GM18520 (cell line): Measurements from ENCODE around the gene ZEB2.

Experiments
- ATAC-seq: cut with Tn5 transposase; IDR thresholded peaks from one replicate; pipeline ENCODE4 v1.9.1; 2021; ENCODE audit not compliant: unreplicated experiment

Gene ZEB2

GRCh38 chr2:144453486-144454158, 66.3 kb downstream of the ZEB2 start:
- ATAC-seq = no peak

GRCh38 chr2:144452989-144453336, 67.0 kb downstream of the ZEB2 start:
- no peak for ATAC-seq

GRCh38 chr2:144452169-144452988, 67.5 kb downstream of the ZEB2 start:
- no peak for ATAC-seq

- no peak for ATAC-seq
Measured at GRCh38 chr2:144451443-144451842, 68.5 kb downstream of the ZEB2 start.

GRCh38 chr2:144449028-144449406, 70.9 kb downstream of the ZEB2 start:
- ATAC-seq = peak; percentile 46

- no peak for ATAC-seq
Measured at GRCh38 chr2:144448389-144449027, 71.4 kb downstream of the ZEB2 start.

GRCh38 chr2:144447535-144447934, 72.4 kb downstream of the ZEB2 start:
- ATAC-seq = no peak

GRCh38 chr2:144446136-144446535, 73.8 kb downstream of the ZEB2 start:
- no peak for ATAC-seq

- ATAC-seq = no peak
Measured at GRCh38 chr2:144445196-144445595, 74.7 kb downstream of the ZEB2 start.

- ATAC-seq = no peak
Measured at GRCh38 chr2:144443837-144444817, 75.8 kb downstream of the ZEB2 start.

GRCh38 chr2:144441711-144442141, 78.2 kb downstream of the ZEB2 start:
- ATAC-seq = no peak

- ATAC-seq = no peak
Measured at GRCh38 chr2:144439993-144440392, 79.9 kb downstream of the ZEB2 start.

GRCh38 chr2:144438801-144439631, 80.9 kb downstream of the ZEB2 start:
- no peak for ATAC-seq

- no peak for ATAC-seq
Measured at GRCh38 chr2:144437636-144438035, 82.3 kb downstream of the ZEB2 start.

- no peak for ATAC-seq
Measured at GRCh38 chr2:144434425-144435222, 85.3 kb downstream of the ZEB2 start.

- ATAC-seq = no peak
Measured at GRCh38 chr2:144432921-144433320, 87.0 kb downstream of the ZEB2 start.

GRCh38 chr2:144431998-144432397, 87.9 kb downstream of the ZEB2 start:
- ATAC-seq = no peak

GRCh38 chr2:144431392-144431783, 88.5 kb downstream of the ZEB2 start:
- ATAC-seq = peak; percentile 42

GRCh38 chr2:144430722-144431391, 89.1 kb downstream of the ZEB2 start:
- peak; percentile 94 for ATAC-seq
